ENCODE measurements around the gene NAT8.
"Not testable (repeated sequence)": the region's sequence is repeated elsewhere in the genome, so short reads cannot be mapped to it uniquely, and the experiment has no call there.

The NAT8 gene

GRCh38 chr2:73642338-73643018 is at the start of gene NAT8:
Gene NAT8 (minus strand): TSS chr2:73642422. CDS start chr2:73641628, 794 bp downstream.
- DNase-seq, result no peak

GRCh38 chr2:73690372-73691088 is 48.3 kb upstream of the NAT8 start:
- DNase-seq, result peak; percentile 29

GRCh38 chr2:73688494-73688893 is 46.3 kb upstream of the NAT8 start:
- DNase-seq, result not testable (repeated sequence)

GRCh38 chr2:73685764-73686438 is 43.7 kb upstream of the NAT8 start:
- DNase-seq, result no peak

GRCh38 chr2:73684905-73685304 is 42.7 kb upstream of the NAT8 start:
- DNase-seq, result not testable (repeated sequence)

- not testable (repeated sequence) for DNase-seq
These were observed 42.1 kb upstream of the NAT8 start for GRCh38 chr2:73684325-73684724.

GRCh38 chr2:73679951-73680571 is 37.8 kb upstream of the NAT8 start:
- peak; percentile 41 for DNase-seq

- DNase-seq, result not testable (repeated sequence)
These were observed 37.0 kb upstream of the NAT8 start for GRCh38 chr2:73679237-73679636.

GRCh38 chr2:73678008-73678407 is 35.8 kb upstream of the NAT8 start:
- not testable (repeated sequence) for DNase-seq

GRCh38 chr2:73676211-73676610 is 34.0 kb upstream of the NAT8 start:
- DNase-seq, result not testable (repeated sequence)

- DNase-seq, result not testable (repeated sequence)
These were observed 32.5 kb upstream of the NAT8 start for GRCh38 chr2:73674696-73675157.

- DNase-seq, result not testable (repeated sequence)
These were observed 27.8 kb upstream of the NAT8 start for GRCh38 chr2:73669976-73670375.

- DNase-seq, result not testable (repeated sequence)
These were observed 25.0 kb upstream of the NAT8 start for GRCh38 chr2:73667239-73667638.

- no peak for DNase-seq
These were observed 12.0 kb upstream of the NAT8 start for GRCh38 chr2:73654175-73654574.

GRCh38 chr2:73652348-73652747 is 10.1 kb upstream of the NAT8 start:
- DNase-seq, result no peak

GRCh38 chr2:73651591-73652230 is 9.5 kb upstream of the NAT8 start:
- DNase-seq, result no peak

GRCh38 chr2:73647690-73648089 is 5.5 kb upstream of the NAT8 start:
- DNase-seq, result not testable (repeated sequence)

GRCh38 chr2:73641767-73642062 is 507 bp downstream of the NAT8 start:
- no peak for DNase-seq

- no peak for DNase-seq
These were observed 1.1 kb downstream of the NAT8 start for GRCh38 chr2:73640946-73641766.

- peak; percentile 75 for DNase-seq
These were observed 1.7 kb downstream of the NAT8 start for GRCh38 chr2:73640511-73640911.

GRCh38 chr2:73638429-73638828 is 3.8 kb downstream of the NAT8 start:
- DNase-seq, result no peak

- not testable (repeated sequence) for DNase-seq
These were observed 5.2 kb downstream of the NAT8 start for GRCh38 chr2:73636977-73637376.

Measured in inflammatory macrophage treated with lipopolysaccharide for 4 hours (primary cell).